ENCODE data around the gene ASTL. TPM values are rescaled to one million over a fixed set of nuclear protein-coding genes. Genes with fewer than 3 reads are reported as not detected.

The ASTL gene
- total RNA-seq, 1 experiment from 2014 or later = 0.18 TPM

DNA sequence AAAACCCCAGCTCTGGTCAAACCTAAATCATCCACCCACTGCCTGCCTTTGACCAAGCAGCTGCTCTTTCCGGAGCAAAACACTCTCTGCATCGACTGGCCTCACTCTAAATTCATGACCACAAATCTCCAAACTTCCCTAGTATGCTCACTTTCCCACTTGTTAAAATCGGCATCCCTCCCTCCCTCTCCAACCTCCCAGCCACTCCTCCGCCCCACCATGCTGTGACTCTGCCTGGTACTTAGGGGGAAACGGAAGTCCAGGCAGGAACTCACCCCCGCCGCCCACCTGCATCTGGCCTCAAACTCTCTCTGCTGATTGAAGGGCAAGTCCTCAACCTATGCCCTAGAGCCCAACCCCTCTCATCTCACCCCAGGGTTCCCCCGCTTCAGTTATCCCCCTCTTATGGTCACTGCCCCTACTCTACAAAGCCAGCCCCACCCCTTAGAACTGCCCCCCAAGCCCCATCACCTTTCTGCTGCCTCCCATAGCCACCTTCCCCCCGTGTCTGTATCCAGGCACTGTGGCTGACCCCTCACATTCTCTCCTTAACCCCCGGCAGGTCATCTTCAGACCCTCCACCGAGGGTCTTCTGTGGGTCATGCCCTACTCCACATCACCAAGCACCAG, 18.1 kb downstream of the ASTL start:
- Histone ChIP-seq H3K27me3 (ENCODE audit: control insufficient read depth, insufficient read depth, low read length) (no peaks in the 10 kb centered on the region; the same call in 1 of the 2 replicates), H3K9me3 (ENCODE audit: control insufficient read depth, insufficient read depth, low read depth, low read length) (no peaks in the 10 kb centered on the region)
- POLR2A ChIA-PET = no interaction called here

DNA sequence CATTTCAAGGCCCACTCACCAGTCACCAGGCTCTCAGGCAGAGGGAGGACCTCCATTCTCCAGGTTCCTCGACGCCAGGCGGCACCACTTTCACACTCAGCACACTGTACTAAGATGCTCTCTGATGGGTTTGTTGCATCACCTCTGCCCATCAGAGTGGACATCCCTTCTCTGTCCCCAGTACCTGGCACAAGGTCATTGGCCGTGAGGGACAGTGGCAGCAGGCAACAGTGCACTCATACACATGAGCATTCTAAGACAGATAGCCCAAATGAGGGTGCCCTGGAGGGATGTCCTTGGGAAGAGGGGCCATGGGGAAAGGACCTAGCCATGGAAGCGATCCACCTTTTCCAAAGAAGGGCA, 18.9 kb downstream of the ASTL start:
- ChIA-PET POLR2A (no interaction called here), CTCF (no interaction called here)
- no peaks in the 10 kb centered on the region for H3K9me3 ChIP-seq (ENCODE audit: control insufficient read depth, insufficient read depth, low read depth, low read length)
- no peak overlapping the region for H3K4me3 ChIP-seq (ENCODE audit: low read depth in 2 of 2, low read length in 2 of 2)
- H3K36me3 ChIP-seq (ENCODE audit: control insufficient read depth, insufficient read depth, low read length) = no peaks in the 10 kb centered on the region
- in situ Hi-C loops (cut with HindIII; ENCODE audit: low pct_unique_long_range_greater_than_20kb, low sequenced_read_pairs) (no loop called here), intact Hi-C loops (cut with micrococcal nuclease; ENCODE audit: unreplicated experiment) (no loop called here)
- no peaks in the 10 kb centered on the region; the same call in 1 of the 2 replicates for H3K27me3 ChIP-seq (ENCODE audit: control insufficient read depth, insufficient read depth, low read length)
- TF ChIP-seq, protein P1, sequence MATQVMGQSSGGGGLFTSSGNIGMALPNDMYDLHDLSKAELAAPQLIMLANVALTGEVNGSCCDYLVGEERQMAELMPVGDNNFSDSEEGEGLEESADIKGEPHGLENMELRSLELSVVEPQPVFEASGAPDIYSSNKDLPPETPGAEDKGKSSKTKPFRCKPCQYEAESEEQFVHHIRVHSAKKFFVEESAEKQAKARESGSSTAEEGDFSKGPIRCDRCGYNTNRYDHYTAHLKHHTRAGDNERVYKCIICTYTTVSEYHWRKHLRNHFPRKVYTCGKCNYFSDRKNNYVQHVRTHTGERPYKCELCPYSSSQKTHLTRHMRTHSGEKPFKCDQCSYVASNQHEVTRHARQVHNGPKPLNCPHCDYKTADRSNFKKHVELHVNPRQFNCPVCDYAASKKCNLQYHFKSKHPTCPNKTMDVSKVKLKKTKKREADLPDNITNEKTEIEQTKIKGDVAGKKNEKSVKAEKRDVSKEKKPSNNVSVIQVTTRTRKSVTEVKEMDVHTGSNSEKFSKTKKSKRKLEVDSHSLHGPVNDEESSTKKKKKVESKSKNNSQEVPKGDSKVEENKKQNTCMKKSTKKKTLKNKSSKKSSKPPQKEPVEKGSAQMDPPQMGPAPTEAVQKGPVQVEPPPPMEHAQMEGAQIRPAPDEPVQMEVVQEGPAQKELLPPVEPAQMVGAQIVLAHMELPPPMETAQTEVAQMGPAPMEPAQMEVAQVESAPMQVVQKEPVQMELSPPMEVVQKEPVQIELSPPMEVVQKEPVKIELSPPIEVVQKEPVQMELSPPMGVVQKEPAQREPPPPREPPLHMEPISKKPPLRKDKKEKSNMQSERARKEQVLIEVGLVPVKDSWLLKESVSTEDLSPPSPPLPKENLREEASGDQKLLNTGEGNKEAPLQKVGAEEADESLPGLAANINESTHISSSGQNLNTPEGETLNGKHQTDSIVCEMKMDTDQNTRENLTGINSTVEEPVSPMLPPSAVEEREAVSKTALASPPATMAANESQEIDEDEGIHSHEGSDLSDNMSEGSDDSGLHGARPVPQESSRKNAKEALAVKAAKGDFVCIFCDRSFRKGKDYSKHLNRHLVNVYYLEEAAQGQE (IDR thresholded peaks at IDR 0.05; ENCODE audit: insufficient read depth in 1 of 2, low read depth in 2 of 2, low read length in 1 of 2) = no peak
- TF ChIP-seq POLR2AphosphoS5 (IDR thresholded peaks at IDR 0.05; ENCODE audit: low read depth, low read length) = no peak
- TF ChIP-seq SIN3A (IDR thresholded peaks at IDR 0.05; ENCODE audit: borderline replicate concordance, insufficient read depth, low read depth, low read length) = no peak
- DNase-seq (ENCODE audit: low read depth, low spot score) = no peak
- BruUV-seq (replicated peaks) = no TSS peak
- H3K27ac ChIP-seq (ENCODE audit: low read length) = no peak overlapping the region
- H3K4me1 ChIP-seq (ENCODE audit: control insufficient read depth, insufficient read depth, low read length) = no peaks in the 10 kb centered on the region
- ATAC-seq = no peak

More for the DNA sequence above, 18.1 kb downstream of the ASTL start:
- Histone ChIP-seq H3K4me3 (ENCODE audit: low read depth in 2 of 2, low read length in 2 of 2) (no peak overlapping the region), H3K4me1 (ENCODE audit: control insufficient read depth, insufficient read depth, low read length) (no peaks in the 10 kb centered on the region), H3K27ac (ENCODE audit: low read length) (no peak overlapping the region), H3K36me3 (ENCODE audit: control insufficient read depth, insufficient read depth, low read length) (no peaks in the 10 kb centered on the region)
- CTCF ChIA-PET = no interaction called here
- in situ Hi-C loops (cut with HindIII; ENCODE audit: low pct_unique_long_range_greater_than_20kb, low sequenced_read_pairs) (no loop called here), intact Hi-C loops (cut with micrococcal nuclease; ENCODE audit: unreplicated experiment) (no loop called here)
- DNase-seq (ENCODE audit: low read depth, low spot score) (no peak), ATAC-seq (no peak)
- TF ChIP-seq, protein P1 (IDR thresholded peaks at IDR 0.05; ENCODE audit: insufficient read depth in 1 of 2, low read depth in 2 of 2, low read length in 1 of 2) = no peak
- TF ChIP-seq TCF7L2 (IDR thresholded peaks at IDR 0.05; ENCODE audit: low read depth, low read length) (no peak), SIN3A (IDR thresholded peaks at IDR 0.05; ENCODE audit: borderline replicate concordance, insufficient read depth, low read depth, low read length) (no peak), POLR2AphosphoS5 (IDR thresholded peaks at IDR 0.05; ENCODE audit: low read depth, low read length) (no peak)
- TF ChIP-seq, protein P2, sequence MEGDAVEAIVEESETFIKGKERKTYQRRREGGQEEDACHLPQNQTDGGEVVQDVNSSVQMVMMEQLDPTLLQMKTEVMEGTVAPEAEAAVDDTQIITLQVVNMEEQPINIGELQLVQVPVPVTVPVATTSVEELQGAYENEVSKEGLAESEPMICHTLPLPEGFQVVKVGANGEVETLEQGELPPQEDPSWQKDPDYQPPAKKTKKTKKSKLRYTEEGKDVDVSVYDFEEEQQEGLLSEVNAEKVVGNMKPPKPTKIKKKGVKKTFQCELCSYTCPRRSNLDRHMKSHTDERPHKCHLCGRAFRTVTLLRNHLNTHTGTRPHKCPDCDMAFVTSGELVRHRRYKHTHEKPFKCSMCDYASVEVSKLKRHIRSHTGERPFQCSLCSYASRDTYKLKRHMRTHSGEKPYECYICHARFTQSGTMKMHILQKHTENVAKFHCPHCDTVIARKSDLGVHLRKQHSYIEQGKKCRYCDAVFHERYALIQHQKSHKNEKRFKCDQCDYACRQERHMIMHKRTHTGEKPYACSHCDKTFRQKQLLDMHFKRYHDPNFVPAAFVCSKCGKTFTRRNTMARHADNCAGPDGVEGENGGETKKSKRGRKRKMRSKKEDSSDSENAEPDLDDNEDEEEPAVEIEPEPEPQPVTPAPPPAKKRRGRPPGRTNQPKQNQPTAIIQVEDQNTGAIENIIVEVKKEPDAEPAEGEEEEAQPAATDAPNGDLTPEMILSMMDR (IDR thresholded peaks at IDR 0.05) = no peak
- BruUV-seq (replicated peaks) = no TSS peak

All from Panc1 (cell line).